Gastrocnemius medialis (tissue), 4 donors: Measurements from ENCODE around the gene PTCD3.

Experiments
- CTCF ChIP-seq, 5 experiments: fragments of 450-650 bp in 3 of 5; fragments of 200-600 bp in 2 of 5; sonication (generic) in 2 of 5; IDR thresholded peaks in 4 of 5; conservative IDR thresholded peaks in 1 of 5; 1 replicate in 4 of 5; 2 replicates in 1 of 5; pipeline ENCODE4 v1.5.1; 2016 to 2019; ENCODE audit warnings: antibody characterized with exemption in 5 of 5, mild to moderate bottlenecking in 3 of 5, moderate library complexity in 3 of 5
- POLR2A ChIP-seq, 2 donors: fragments of 450-650 bp; IDR thresholded peaks; one replicate each; pipeline ENCODE4 v1.6.1; 2017; ENCODE audit warnings: antibody characterized with exemption in 2 of 2, mild to moderate bottlenecking in 2 of 2, moderate library complexity in 2 of 2

- TF ChIP-seq CTCF (IDR thresholded peaks at IDR 0.05 in 4 of 5, conservative IDR thresholded peaks at IDR 0.05 in 1 of 5) = no peak
- TF ChIP-seq POLR2A (IDR thresholded peaks at IDR 0.05) = no peak
These were observed 79.6 kb downstream of the PTCD3 start for GRCh38 chr2:86185517-86186212.
